ENCODE data around the gene AGAP2.

The AGAP2 gene

DNA sequence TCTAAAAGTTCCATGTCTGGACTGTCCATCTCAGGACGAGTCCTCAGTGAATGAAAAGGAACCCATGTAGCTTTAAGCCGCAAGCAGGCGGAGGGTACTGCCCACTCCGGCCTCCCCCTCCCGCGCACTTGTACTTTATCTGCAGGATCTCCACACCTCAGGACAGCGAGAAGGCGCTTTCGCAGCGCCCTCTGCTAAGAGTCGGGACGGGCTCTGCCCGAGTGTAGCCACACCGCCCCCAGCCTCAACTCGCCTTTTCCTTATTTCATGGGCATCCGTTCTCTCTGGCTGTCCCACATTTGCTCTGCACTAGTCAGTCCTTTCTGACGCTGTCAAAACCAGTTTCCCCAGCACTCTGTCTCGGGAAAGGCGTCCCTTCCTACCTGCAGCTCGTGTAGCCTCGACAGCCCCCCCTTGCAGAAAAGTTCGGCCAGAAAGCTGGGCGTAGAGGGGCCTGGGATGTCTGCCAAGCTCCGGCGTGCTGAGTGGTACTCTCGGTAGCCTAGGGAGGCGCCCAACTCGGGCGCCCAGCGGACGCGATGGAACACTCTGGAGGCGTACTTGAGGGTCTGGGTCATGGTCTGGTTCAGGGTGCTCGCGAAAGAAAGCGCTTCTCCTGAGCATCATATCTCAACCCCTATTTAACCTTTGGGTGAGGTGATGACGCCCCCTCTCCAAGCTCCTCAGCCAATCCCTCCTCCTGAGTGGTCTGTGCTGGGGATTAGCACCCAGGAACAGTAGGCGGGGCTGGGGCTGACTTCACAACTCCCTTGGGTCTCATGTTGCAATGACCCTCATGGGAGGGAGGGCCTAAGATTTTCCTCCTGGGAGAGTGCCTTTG lies 28.1 kb upstream of the AGAP2 start, which contains the start of gene CYP27B1:
Gene CYP27B1 (minus strand): TSS at position 615 of the 841 bp plus-strand sequence. CDS start 37 bp downstream, at position 578.
- DNase-seq: no peak

DNA sequence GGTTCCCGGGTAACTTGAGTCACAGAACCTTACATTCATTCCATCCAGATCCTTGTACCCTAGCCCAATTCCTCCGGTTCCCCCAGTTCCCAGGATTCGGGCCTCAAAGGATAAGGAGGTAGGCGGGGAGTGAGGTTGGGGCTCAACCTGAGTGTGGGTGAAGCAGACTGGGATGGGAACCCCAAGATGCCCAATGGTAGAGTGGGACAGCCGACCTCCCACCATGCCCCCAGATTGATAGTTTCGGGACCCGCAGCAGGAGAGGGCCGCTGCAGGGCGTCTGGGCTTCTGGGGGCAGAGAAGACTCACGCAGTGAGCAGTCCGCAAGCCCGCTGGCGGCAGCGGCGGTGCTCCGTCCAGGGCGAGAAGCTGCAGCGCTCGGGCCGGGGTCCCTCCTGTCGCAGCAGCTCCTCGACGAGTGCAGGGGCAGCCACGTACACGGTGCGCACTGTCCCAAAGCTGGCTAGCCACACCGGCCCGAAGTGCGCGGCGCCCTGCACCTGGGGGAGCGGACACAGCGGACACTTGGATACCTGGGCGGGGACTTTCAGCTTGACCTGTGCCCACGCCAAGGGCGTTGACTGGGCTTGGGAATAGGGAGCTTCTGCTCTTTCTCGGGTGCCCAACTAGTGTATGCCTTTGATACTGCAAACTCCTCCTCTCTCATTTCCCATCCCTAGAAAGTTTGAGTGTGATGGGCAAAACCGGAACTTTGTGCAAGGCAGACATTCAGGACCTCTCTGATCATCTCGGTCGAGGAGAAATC lies 27.3 kb upstream of the AGAP2 start:
- DNase-seq: no peak

DNA sequence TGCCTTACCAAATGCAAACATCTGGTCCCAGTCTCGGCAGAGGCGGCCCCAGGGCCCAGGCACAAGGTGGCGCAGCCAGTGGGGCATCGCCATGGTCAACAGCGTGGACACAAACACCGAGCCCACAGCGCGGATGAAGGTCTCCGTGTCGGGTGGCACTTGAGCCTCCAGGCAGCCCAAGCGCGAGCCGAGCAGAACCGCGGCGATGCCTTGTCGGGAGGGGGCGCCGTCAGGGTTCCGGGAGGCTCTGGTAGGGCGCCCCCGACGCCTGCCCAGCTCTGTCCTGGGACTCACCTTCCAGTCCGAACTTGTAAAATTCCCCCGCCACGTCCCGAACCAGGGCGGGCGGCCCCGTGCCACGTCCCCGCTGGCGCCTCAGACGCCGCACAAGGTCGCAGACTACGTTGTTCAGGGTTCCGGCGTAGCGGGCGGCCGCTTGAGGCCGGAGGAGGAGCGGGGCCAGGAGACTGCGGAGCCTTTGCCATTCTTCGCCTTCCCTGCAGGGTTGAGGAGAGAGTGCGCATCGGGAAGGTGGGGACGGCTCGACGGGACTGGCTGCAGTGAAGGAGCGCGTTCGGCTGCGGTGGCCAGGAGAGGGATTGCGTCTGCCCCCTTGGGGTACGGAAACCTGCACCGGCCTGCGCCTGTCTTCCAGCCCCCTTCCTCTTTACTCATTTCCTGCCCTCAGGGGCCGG lies 26.6 kb upstream of the AGAP2 start:
- DNase-seq: no peak

DNA sequence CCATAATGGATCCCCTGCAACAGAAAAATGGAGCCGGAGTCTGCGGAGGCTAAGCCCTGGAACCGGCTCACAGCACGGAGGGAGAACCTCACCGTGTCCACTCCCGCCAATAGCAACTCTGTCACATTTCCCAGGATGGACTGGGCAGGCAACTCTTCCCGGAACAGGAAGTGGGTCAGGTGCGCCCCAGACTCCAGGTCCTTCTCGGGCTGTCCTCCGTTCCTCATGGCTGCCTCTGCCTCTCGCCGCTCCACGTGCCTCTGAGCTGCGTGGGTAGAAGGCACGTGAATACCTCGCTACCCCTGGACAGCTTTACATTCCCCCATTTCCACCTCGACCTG lies 26.1 kb upstream of the AGAP2 start:
- no peak for DNase-seq

DNA sequence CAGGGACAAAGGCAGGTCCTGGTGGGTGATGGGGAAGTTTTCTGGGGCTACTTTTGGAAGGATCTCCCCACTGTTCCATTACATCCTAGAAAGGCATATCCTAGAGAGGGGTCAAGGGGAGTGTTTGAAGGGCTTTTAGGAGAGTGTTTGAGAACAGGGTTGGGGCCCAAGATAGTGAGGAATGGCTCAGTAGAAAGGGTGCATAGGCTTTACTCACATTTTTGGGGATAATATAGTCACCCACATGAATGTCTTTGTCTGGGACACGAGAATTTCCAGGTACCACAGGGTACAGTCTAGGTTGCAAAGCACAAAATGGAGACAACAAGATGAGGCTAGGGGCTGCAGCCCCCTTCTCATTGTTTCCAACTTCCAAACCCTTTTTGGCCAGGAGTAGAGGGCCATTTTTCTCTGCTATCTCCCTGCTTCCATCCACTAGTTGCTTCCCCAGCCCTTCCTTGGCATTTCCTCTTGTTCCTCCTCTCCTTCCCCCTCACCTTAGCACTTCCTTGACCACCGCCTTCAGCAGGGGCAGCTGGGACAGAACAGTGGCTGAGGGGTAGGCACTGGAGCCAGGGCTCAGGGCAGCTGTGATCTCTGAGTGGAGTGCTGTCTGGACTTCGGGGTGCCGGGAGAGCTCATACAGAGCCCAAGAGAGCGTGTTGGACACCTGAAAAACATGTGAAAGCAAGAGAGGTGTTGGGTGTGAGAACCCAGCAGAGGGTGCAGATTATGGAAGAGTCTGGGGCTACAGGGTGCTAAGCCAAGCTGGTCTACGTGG lies 25.5 kb upstream of the AGAP2 start:
- no peak for DNase-seq

- no peak for DNase-seq
Observed at GRCh38 chr12:57762463-57762862, 23.9 kb upstream of the AGAP2 start.

- DNase-seq: no peak
Observed at GRCh38 chr12:57761391-57761998, 23.0 kb upstream of the AGAP2 start.

- no peak for DNase-seq
Observed at GRCh38 chr12:57760347-57760982, 21.9 kb upstream of the AGAP2 start.

GRCh38 chr12:57759360-57759980 lies 20.9 kb upstream of the AGAP2 start:
- DNase-seq: no peak

- DNase-seq: no peak
Observed at GRCh38 chr12:57758552-57759359, 20.2 kb upstream of the AGAP2 start.

GRCh38 chr12:57757771-57758170 lies 19.2 kb upstream of the AGAP2 start:
- no peak for DNase-seq

DNA sequence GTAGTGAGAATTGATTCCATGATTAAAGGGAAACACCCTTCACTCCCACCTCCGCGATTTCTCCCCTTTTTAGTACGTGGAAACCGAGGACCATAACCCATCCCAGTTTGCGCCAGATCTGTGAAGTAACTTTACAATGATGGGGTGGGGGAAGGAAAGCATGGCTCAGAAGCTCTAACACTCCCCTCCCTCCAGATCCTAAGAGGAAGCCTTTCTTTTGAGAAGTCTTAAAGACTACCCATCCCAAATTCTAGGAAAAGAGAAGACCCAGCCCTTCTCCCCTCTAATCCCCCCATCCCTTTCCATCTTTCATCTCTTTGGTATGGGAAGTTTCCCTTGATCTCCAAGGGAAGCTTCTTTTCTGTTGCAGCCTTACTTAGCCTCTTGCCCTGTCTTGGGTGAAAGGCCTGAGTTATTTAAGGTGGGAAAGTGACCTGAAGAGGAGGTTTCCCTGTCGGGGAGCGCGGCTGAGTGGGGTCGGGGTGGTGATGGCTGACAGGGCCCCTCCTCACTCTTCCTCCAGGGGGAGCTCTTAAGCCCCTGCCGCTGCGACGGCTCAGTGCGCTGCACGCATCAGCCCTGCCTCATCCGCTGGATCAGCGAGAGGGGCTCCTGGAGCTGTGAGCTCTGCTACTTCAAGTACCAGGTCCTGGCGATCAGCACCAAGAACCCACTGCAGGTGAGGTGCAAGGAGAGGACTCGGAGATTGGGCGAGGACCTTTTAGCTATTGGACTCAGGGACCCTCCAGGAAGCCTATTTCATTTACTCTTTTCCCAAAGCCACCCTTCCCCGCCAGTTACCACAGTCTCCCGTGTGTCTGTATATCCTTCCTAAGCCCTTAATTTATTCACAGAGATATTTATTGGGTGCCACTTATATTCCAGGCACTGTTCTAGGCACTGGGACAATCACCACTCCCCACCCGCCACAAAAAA lies 18.1 kb upstream of the AGAP2 start:
- no peak for DNase-seq

- DNase-seq: no peak
Observed at GRCh38 chr12:57755454-57756372, 17.2 kb upstream of the AGAP2 start.

GRCh38 chr12:57755194-57755453 lies 16.6 kb upstream of the AGAP2 start:
- DNase-seq: no peak

GRCh38 chr12:57754411-57755193 lies 16.1 kb upstream of the AGAP2 start, which contains the start of gene MARCHF9:
MARCHF9 (plus strand) TSS chr12:57755103; CDS start chr12:57755529, 426 bp downstream.
- peak; percentile 28 for DNase-seq

DNA sequence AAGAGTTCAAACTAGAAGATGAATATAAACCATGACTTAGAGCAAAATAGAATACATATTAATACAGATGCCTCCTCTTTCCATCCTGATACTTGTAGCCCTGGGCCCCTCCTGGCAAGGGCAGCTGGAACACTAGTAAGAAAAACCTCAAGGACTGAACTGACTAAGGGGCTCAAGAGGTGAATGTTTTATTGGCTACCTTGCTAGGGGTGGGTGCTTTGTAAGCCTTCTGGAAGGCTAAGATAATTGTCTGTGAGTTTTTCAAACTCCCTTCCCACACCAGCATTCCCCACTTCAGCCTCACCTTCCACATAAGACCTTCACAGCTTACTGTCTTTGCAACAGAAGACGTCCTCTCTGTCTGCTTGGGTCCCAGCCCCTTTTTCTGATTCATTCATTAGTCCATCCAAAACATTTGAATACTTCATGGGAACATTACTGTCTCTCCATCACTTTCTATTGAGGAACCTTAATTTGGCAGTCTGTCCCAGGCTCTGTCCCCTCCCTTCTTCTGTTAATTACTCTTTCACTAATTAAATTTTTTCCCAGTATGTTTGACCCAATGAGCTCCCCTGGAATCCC lies 15.3 kb upstream of the AGAP2 start:
- DNase-seq: no peak

DNA sequence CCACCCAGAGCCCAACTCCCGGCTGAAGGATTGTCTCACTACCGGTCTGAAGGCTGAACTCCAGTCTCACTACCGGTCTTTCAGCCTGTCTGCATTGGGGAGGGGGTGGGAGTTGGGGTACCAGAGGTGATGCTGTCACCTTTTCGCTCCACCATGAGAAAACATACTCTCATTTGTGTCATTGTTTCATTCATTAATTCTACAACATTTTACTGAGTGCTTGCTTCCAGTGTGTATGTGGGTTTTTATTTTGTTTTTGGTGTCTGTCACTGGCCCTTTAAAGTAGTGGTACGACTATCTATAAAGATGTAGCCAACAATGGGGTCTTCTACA lies 14.1 kb upstream of the AGAP2 start:
- DNase-seq: no peak

Measured in SHP77 treated with DMSO at 0.1 percent for 48 hours (cell line).